ENCODE data around the gene PLEKHA6. TPM values are rescaled to one million over a fixed set of nuclear protein-coding genes. Genes with fewer than 3 reads are reported as not detected.

PLEKHA6 gene
- total RNA-seq, 6 experiments from 2014 or later: 16.6 to 31.1 (median 22.1) TPM

DNA sequence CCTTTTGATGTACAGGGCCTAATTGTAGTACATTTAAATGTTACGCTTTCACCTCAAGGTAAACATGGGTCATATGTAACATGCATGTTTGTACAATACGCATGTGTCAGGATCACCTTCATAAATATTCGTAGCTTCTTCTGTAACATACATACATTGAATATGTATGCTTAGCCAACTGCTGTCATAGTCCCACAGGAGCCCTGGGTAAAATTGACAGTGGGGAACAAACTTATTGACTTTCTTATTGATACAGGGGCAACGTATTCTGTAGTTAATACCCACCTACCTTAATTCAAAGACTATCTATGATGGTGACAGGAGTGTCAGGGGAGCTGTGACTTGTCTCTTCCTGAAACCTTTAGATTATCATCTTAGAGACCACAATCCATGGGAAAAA lies 189.9 kb downstream of the PLEKHA6 start:
- H3K9me3 ChIP-seq: no peaks in the 10 kb centered on the region
- no peak overlapping the region for H3K4me3 ChIP-seq
- H3K36me3 ChIP-seq: no peaks in the 10 kb centered on the region
- WGBS (ENCODE audit: insufficient coverage, low coverage, low lambda C conversion rate, missing lambda C conversion rate): 78% methylated on average over 4 of the region's 4 CpGs
- ATAC-seq: no peak
- intact Hi-C loops (cut with DNase I): no loop called here
- peak overlapping the region in 1 of 3 donors; percentile 42 for H3K27ac ChIP-seq
- TF ChIP-seq, protein P1, sequence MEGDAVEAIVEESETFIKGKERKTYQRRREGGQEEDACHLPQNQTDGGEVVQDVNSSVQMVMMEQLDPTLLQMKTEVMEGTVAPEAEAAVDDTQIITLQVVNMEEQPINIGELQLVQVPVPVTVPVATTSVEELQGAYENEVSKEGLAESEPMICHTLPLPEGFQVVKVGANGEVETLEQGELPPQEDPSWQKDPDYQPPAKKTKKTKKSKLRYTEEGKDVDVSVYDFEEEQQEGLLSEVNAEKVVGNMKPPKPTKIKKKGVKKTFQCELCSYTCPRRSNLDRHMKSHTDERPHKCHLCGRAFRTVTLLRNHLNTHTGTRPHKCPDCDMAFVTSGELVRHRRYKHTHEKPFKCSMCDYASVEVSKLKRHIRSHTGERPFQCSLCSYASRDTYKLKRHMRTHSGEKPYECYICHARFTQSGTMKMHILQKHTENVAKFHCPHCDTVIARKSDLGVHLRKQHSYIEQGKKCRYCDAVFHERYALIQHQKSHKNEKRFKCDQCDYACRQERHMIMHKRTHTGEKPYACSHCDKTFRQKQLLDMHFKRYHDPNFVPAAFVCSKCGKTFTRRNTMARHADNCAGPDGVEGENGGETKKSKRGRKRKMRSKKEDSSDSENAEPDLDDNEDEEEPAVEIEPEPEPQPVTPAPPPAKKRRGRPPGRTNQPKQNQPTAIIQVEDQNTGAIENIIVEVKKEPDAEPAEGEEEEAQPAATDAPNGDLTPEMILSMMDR (IDR thresholded peaks at IDR 0.05): no peak
- TF ChIP-seq POLR2A (IDR thresholded peaks at IDR 0.05): no peak
- H3K4me1 ChIP-seq: peaks cover 0 to 20% (median 0%) of the 10 kb centered on the region in 4 donors
- DNase-seq: no peak
- no peaks in the 10 kb centered on the region for H3K27me3 ChIP-seq

Small RNA genes lying within 50 kb of the gene (small RNA-seq; reads per million reads assigned to genes)
- gene AL606489.2: 0 reads per million in 2 experiments

Other genes with a start within 250 kb of the PLEKHA6 start
- 100 to 1,000 TPM in 3 of 6 experiments, 10 to 100 TPM in 3; 30.9 to 231 (median 98.9) TPM for gene ETNK2, start 207.9 kb downstream of the PLEKHA6 start, total RNA-seq
- under 1 TPM in 5 of 6 experiments, not detected in 1; 0.25 to 0.44 (median 0.27) TPM for gene REN, start 193.6 kb downstream of the PLEKHA6 start, total RNA-seq
- 1 to 10 TPM in 1 of 6 experiments, under 1 TPM in 2, not detected in 3; 0.51 to 1.1 (median 0.72) TPM for gene KISS1, start 163.4 kb downstream of the PLEKHA6 start, total RNA-seq
- gene GOLT1A, start 145.9 kb downstream of the PLEKHA6 start, total RNA-seq: 100 to 1,000 TPM in 1 of 6 experiments, 10 to 100 TPM in 5; 49.4 to 103 (median 74.5) TPM
- 10 to 100 TPM; 28.6 to 43.6 (median 34.3) TPM for gene PPP1R15B, start 51.9 kb upstream of the PLEKHA6 start, total RNA-seq
- 10 to 100 TPM in 3 of 6 experiments, 1 to 10 TPM in 3; 7.6 to 18.5 (median 10.1) TPM for gene PIK3C2B, start 134.9 kb upstream of the PLEKHA6 start, total RNA-seq
- gene MDM4, start 156.5 kb upstream of the PLEKHA6 start, total RNA-seq: 10 to 100 TPM; 21.0 to 37.6 (median 25.3) TPM

Measured in right lobe of liver (tissue), 6 donors.